Measurements from ENCODE around the gene E4F1. TPM values are rescaled to one million over a fixed set of nuclear protein-coding genes. Genes with fewer than 3 reads are reported as not detected.

The E4F1 gene
- total and polyA plus RNA-seq, 9 donors = 0.58 to 26.2 (median 22.7) TPM

DNA sequence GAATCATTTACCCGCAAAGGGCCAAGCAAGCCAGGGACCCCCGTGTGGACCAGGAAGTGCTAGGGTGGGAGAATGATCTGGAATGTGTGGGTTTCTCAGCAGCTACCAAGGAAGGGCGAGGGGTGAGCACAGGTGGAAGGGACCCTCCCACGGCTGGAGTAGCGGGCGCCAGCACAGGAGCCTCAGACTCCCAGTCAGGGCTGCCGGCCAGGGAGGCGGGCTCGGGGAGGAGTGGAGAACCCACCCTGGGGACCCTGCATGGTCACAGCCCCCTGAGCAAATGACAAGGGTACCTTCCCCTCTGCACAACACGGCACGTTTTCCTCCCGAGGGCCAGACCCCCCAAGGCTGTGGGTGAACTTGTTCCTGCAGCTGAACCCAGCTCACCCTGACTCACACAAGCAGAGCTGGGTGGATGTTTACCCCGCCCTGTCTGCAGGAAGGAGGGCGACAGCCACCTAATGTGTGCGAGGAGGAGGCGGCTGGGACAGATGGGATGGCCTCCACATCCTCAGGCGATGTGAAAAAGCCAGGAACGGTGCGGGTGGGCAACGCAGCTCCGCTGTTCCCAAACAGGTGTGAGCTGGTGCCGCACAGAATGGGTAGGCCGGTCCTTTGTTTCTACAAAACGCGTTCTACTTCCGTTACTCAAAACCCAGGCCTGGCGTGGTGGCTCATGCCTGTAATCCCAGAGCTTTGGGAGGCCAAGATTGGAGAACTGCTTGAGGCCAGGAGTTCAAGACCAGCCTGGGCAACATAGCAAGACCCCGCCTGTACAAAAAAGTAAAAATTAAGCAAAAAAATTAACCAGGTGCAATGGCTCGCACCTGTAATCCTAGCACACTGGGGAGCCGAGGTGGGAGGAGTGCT, 21.8 kb downstream of the E4F1 start:
- Histone ChIP-seq H3K9me3 (no peaks in the 10 kb centered on the region), H3K27ac (no peak overlapping the region), H3K36me3 (no peaks in the 10 kb centered on the region), H3K27me3 (no peaks in the 10 kb centered on the region), H3K4me3 (no peak overlapping the region), H3K4me1 (ENCODE audit: insufficient read depth) (no peaks in the 10 kb centered on the region)
- DNase-seq = no peak
- WGBS, 3 donors = 88 to 94% (median 90%) methylated on average over 28 to 30 of the region's 30 CpGs
- intact Hi-C loops (cut with DNase I) = no loop called here
- TF ChIP-seq EP300 (IDR thresholded peaks at IDR 0.05) (no peak), POLR2A (IDR thresholded peaks at IDR 0.05) (no peak)
- TF ChIP-seq, protein P1, sequence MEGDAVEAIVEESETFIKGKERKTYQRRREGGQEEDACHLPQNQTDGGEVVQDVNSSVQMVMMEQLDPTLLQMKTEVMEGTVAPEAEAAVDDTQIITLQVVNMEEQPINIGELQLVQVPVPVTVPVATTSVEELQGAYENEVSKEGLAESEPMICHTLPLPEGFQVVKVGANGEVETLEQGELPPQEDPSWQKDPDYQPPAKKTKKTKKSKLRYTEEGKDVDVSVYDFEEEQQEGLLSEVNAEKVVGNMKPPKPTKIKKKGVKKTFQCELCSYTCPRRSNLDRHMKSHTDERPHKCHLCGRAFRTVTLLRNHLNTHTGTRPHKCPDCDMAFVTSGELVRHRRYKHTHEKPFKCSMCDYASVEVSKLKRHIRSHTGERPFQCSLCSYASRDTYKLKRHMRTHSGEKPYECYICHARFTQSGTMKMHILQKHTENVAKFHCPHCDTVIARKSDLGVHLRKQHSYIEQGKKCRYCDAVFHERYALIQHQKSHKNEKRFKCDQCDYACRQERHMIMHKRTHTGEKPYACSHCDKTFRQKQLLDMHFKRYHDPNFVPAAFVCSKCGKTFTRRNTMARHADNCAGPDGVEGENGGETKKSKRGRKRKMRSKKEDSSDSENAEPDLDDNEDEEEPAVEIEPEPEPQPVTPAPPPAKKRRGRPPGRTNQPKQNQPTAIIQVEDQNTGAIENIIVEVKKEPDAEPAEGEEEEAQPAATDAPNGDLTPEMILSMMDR (IDR thresholded peaks at IDR 0.05) = no peak

DNA sequence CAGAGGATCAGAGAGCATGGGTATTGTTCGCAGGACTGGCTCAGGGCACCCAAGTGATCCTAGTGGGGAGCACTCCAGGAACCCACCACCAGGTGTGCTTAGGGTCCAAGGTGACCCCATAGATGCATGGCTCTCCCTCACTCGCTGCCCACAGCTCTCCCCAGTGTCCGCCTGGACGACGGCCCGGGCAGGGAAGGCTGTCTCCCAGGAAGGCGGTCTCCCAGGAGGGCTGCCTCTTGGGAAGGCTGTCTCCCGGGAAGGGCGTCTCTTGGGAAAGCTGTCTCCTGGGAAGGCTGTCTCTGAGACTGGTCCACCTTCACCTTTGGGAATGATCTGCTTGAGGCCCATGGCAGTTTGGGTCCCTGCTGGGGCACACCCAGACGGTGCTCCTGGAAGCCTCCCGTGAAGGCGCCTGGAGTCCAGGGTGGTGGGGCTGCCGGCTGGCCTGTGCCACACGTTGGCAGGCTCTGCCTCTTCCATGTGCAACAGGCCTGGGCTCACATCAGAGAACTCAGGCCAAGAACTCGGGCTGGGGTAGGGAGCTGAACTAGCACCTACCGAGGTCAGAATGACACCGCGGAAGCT, 23.0 kb downstream of the E4F1 start:
- WGBS, 3 donors = 84 to 91% (median 89%) methylated on average over 12 to 18 of the region's 18 CpGs

DNA sequence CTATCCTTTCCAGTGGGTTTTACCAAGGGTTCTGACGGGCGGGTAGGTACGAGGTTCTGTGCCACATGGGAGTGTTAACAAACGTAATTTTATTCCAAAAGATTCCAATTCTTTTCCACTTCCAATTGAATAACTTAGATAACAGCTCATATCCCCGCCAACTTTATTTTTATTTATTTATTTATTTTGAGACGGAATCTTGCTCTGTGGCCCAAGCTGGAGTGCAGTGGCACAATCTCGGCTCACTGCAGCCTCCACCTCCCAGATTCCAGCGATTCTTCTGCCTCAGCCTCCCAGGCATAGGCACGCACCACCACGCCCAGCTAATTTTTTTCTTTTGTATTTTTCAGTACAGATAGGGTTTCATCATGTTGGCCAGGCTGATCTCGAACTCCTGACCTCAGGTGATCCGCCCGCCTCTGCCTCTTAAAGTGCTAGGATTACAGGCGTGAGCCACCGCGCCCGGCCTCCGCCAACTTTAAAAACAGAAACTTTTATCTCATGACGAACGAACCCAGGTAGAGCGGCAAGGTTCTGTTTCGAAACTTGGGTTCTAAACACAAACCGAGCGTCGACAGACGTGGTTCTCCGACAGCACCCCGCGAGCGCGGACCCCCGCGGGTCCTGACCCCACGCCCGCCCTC, 27.4 kb downstream of the E4F1 start:
- 3 to 4% (median 3%) methylated on average over 32 to 35 of the region's 35 CpGs for WGBS, 3 donors
- Histone ChIP-seq H3K4me1 (ENCODE audit: insufficient read depth) (peaks cover 2% of the 10 kb centered on the region), H3K27ac (peak overlapping the region; percentile 77 to 78), H3K36me3 (no peaks in the 10 kb centered on the region), H3K4me3 (peak overlapping the region; percentile 46), H3K27me3 (no peaks in the 10 kb centered on the region), H3K9me3 (no peaks in the 10 kb centered on the region)
- intact Hi-C loops (cut with DNase I) = loop anchor here in 1 of 4 donors (10.0 kb wide), 1 partner anchor 96 kb away; the partner anchor contains the start of gene TRAF7
- TF ChIP-seq POLR2A (IDR thresholded peaks at IDR 0.05) (no peak), EP300 (IDR thresholded peaks at IDR 0.05) (no peak)
- TF ChIP-seq, protein P1 (IDR thresholded peaks at IDR 0.05) = no peak
- no peak for DNase-seq

More for the DNA sequence above, 23.0 kb downstream of the E4F1 start:
- Histone ChIP-seq H3K9me3 (no peaks in the 10 kb centered on the region), H3K27me3 (no peaks in the 10 kb centered on the region), H3K36me3 (no peaks in the 10 kb centered on the region), H3K4me3 (no peak overlapping the region), H3K27ac (no peak overlapping the region), H3K4me1 (ENCODE audit: insufficient read depth) (no peaks in the 10 kb centered on the region)
- TF ChIP-seq POLR2A (IDR thresholded peaks at IDR 0.05) = no peak
- TF ChIP-seq, protein P1 (IDR thresholded peaks at IDR 0.05) = no peak
- no peak for TF ChIP-seq EP300 (IDR thresholded peaks at IDR 0.05)
- intact Hi-C loops (cut with DNase I) = no loop called here
- DNase-seq = no peak

DNA sequence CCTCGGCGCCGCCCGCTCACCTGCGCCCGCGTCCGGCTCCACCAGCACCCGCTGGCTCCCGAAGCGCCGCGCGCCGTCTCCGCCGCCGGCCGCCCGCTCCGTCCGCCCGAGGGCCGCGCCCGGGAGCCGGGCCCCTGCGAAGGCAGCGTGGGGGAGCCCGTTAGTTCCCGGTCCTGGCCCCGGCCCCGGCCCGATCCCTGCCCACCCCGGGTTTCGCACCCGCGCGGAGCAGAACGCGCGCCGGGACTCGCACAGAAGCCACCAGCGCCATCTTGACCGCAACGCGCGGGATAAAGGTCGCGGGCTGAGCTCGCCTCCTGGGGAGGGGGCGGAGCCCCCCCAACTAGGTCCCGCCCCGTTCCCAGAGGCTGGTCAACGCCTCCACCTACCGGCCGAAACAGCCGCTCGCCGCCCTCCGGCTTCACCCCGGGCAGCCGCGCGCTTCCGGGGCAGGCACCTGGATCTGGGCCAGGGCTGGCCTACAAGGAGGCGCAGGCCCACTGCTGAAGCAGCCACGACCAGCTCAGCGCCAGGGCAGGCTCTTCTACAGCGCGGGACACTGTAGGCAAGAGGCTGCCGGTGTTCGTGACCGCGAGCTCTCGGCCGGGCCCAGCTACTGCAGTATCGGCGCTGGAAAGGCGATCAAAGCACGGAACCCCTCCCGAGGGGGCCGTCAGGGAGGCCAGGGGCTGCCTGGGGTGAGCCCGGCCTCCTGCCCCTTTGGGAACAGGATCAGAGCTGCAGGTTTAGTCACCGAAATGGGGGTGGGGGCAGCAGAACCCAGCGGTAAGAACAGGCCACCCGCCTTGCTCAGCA, 28.1 kb downstream of the E4F1 start, which contains the start of gene ECI1:
Gene ECI1 (minus strand): TSS at position 292 of the 816 bp plus-strand sequence. CDS start 21 bp downstream, at position 271.
- Histone ChIP-seq H3K27me3 (no peaks in the 10 kb centered on the region), H3K36me3 (no peaks in the 10 kb centered on the region)
- 1 to 3% (median 3%) methylated on average over 43 to 88 of the region's 88 CpGs for WGBS, 3 donors

More for the DNA sequence above, 28.1 kb downstream of the E4F1 start, which contains the start of gene ECI1:
- peak; percentile 96 to 98 (median 97) for DNase-seq
- peaks cover 2% of the 10 kb centered on the region for H3K4me1 ChIP-seq (ENCODE audit: insufficient read depth)
- intact Hi-C loops (cut with DNase I) = loop anchor here in 1 of 4 donors (10.0 kb wide), 1 partner anchor 97 kb away; the partner anchor contains the start of gene TRAF7
- TF ChIP-seq EP300 (IDR thresholded peaks at IDR 0.05) (no peak), POLR2A (IDR thresholded peaks at IDR 0.05) (peak; percentile 68)
- TF ChIP-seq, protein P1 (IDR thresholded peaks at IDR 0.05) = peak; percentile 74 to 95 (median 86)
- no peaks in the 10 kb centered on the region for H3K9me3 ChIP-seq
- H3K27ac ChIP-seq = peak within 1 kb of the TSS; percentile 77 to 78
- peak within 1 kb of the TSS; percentile 46 for H3K4me3 ChIP-seq
